Activated CD4-positive, alpha-beta memory T cell treated with anti-CD3 and anti-CD28 coated beads for 36 hours (primary cell): ENCODE measurements around the gene UPF1. TPM values are rescaled to one million over a fixed set of nuclear protein-coding genes. Genes with fewer than 3 reads are reported as not detected.
"Not testable (repeated sequence)": the region's sequence is repeated elsewhere in the genome, so short reads cannot be mapped to it uniquely, and the experiment has no call there.

Experiments
- CTCF ChIA-PET: fragments of 350-600 bp; sonication (Branson Sonifier 250); formaldehyde crosslinking; loops from one replicate; lab custom pipeline; 2021; ENCODE audit warnings: antibody characterized with exemption, inconsistent platforms; lab: Charles Lee
- POLR2A ChIA-PET: fragments of 350-600 bp; sonication (Branson Sonifier 250); formaldehyde crosslinking; loops from one replicate; lab custom pipeline; 2021; ENCODE audit warnings: antibody characterized with exemption; lab: Charles Lee
- DNase-seq: peaks from one replicate; pipeline ENCODE4 v3.0.0-alpha.2; 2020
- H3K27ac Mint-ChIP-seq: one replicate; pipeline ENCODE4 v1.8.0; 2021; ENCODE audit warnings: mixed read lengths
- H3K27me3 Mint-ChIP-seq: one replicate; pipeline ENCODE4 v1.8.0; 2021; ENCODE audit warnings: mixed read lengths
- H3K36me3 Mint-ChIP-seq: one replicate; pipeline ENCODE4 v1.8.0; 2021; ENCODE audit warnings: mixed read lengths
- H3K4me1 Mint-ChIP-seq: one replicate; pipeline ENCODE4 v1.8.0; 2021; ENCODE audit warnings: low read depth, mixed read lengths
- H3K4me3 Mint-ChIP-seq: one replicate; pipeline ENCODE4 v1.8.0; 2021; ENCODE audit warnings: mild to moderate bottlenecking, mixed read lengths
- H3K9me3 Mint-ChIP-seq: one replicate; pipeline ENCODE4 v1.8.0; 2021; ENCODE audit warnings: mixed read lengths
- intact Hi-C: fragments of 100-400 bp; cut with micrococcal nuclease; formaldehyde crosslinking; loops from one replicate; pipeline ENCODE4 v1.15.1; 2023
- total RNA-seq, 2 experiments: library from RNA; stranded (reverse); gene quantifications; one replicate each; pipeline ENCODE4 v1.2.3, GENCODE V29; 2021

The UPF1 gene
- total RNA-seq, 2 experiments from 2014 or later = 71.7 to 77.2 TPM

DNA sequence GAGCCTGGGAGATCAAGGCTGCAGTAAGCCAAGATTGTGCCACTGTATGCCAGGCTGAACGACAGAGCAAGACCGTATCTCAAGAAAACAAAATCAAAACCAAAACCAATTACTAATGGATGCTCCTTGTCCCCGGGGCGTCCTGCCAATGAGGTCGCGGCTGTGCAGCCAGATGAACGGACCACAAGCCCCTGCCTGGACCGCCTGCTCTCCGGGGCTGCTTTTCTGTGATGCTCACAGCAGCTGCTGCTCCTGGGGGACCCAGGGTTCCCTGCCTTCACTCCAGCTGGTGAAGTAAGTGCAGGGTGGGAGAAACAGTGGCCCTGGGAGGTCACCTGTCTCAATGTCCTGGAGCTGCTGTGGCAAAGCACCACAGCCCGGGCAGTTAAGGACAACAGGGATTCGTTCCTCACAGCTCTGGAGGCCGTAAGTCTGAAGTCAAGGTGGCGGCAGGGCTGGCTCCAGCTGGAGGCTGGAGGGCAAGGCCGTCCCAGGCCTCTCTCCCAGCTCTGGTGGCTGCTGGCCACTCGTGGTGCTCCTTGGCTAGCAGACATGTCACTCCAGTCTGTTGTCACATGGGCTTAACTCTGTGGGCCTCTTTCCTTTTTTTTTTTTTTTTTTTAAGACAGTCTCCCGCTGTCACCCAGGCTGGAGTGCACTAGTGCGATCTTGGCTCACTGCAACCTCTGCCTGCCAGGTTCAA, 77.3 kb downstream of the UPF1 start:
- Mint-ChIP-seq H3K27ac (no peak overlapping the region), H3K36me3 (peaks cover 22% of the 10 kb centered on the region), H3K4me3 (no peak overlapping the region), H3K27me3 (no peaks in the 10 kb centered on the region), H3K9me3 (no peaks in the 10 kb centered on the region), H3K4me1 (peaks cover 4% of the 10 kb centered on the region)
- POLR2A ChIA-PET = no interaction called here
- intact Hi-C loops = no loop called here
- DNase-seq = no peak
- CTCF ChIA-PET = no interaction called here

DNA sequence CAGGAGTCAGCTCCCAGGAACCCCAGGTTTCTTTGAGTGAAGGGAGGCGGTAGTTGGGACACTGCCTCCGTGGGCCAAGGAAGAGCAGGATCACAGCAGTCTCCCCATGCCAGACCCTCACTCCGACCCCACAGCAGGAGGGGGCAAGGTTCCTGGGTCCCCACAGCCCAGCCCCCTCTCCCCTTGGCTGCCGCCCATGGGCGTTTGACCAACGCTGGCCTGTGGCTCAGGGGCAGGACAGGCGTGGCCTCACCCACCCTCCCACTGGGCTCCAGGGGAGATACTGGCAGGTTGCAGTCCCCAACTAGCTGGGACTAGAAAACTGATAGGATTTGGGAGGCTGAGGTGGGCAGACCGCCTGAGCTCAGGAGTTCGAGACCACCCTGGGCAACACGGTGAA, 78.3 kb downstream of the UPF1 start:
- POLR2A ChIA-PET = no interaction called here
- intact Hi-C loops = no loop called here
- Mint-ChIP-seq H3K4me3 (no peak overlapping the region), H3K27ac (no peak overlapping the region), H3K4me1 (peaks cover 4% of the 10 kb centered on the region), H3K27me3 (no peaks in the 10 kb centered on the region), H3K9me3 (no peaks in the 10 kb centered on the region), H3K36me3 (peaks cover 22% of the 10 kb centered on the region)
- no peak for DNase-seq
- CTCF ChIA-PET = no interaction called here

DNA sequence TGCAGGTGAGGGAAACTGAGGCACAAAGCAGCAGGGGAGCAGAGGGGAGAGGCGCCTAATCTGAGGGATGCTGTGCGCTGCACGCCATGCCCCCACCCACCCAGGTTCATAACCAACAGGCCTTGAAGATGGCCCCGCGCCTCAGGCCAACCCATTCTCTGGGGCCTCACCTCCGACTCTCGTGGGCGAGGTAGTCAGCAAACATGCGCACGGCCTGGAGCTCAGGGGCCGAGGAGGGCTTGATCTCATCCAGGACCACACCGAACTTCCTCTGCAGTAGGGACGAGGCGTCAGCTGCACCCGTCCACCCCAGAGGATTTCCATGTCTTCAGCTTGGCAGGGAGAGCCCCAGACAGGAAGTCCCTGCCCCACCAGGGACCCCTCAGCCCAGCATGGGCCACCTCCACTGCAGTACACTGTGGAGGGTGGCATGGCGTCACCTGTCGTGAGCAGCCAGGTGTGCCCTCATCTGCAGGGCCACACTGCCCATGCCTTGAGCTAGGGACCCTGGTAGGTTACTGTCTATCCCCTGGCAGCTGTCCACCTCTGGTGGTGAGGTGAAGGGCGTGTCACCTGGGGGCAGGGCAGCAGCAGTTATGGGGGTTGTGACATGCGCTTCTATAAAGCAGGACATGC, 79.2 kb downstream of the UPF1 start:
- Mint-ChIP-seq H3K27ac (no peak overlapping the region), H3K27me3 (no peaks in the 10 kb centered on the region), H3K4me3 (no peak overlapping the region), H3K4me1 (peaks cover 8% of the 10 kb centered on the region), H3K36me3 (peaks cover 20% of the 10 kb centered on the region), H3K9me3 (no peaks in the 10 kb centered on the region)
- DNase-seq = no peak
- intact Hi-C loops = no loop called here
- POLR2A ChIA-PET = interaction anchor here (1.3 kb wide), 1 partner anchor 8 kb away, joined by 3 read pairs; the partner anchor contains the start of genes COPE and DDX49
- CTCF ChIA-PET = no interaction called here

DNA sequence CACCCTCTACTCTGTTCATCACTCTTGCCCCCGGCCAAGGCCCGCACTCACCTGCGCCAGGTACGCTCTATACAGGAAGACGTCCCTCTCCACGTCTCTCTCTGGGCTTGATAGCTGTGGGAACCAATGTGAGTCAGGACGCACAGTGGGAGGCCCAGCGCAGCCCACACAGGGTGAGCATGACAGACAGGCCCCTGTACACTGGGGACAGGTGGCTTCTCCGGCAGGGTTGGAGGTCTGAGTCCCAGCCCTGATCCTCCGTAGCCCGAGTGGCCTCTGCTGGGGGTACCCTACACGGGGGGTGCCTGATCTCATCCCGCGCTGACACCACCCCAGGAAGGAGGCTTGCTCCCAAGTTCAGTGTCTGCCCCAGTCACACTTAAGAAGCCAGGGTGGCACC, 81.2 kb downstream of the UPF1 start:
- no peak overlapping the region for H3K27ac Mint-ChIP-seq
- H3K4me3 Mint-ChIP-seq = no peak overlapping the region
- CTCF ChIA-PET = no interaction called here
- POLR2A ChIA-PET = no interaction called here
- no peaks in the 10 kb centered on the region for H3K27me3 Mint-ChIP-seq
- peaks cover 17% of the 10 kb centered on the region for H3K36me3 Mint-ChIP-seq
- intact Hi-C loops = no loop called here
- peaks cover 15% of the 10 kb centered on the region for H3K4me1 Mint-ChIP-seq
- DNase-seq = no peak
- H3K9me3 Mint-ChIP-seq = no peaks in the 10 kb centered on the region

DNA sequence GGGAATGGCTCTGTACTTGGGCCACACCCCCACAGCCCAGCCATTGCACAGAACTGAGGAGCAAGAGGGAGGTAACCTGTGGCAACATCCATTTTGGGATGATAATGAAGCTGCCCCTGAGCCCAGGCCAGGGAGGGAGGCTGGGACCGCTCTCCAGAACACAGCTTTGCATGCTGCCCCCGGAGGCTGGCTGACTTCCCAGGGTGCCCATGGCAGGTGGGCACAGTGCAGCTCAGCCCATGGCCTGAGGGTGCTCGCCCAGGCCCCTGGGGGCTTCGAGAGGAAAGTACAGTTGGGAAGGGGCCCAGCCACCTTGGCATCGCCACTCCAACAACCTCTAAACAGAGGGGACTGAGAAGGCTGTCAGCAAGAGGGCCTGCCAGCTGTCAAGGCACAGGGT, 81.7 kb downstream of the UPF1 start:
- H3K27me3 Mint-ChIP-seq = no peaks in the 10 kb centered on the region
- ChIA-PET CTCF (no interaction called here), POLR2A (no interaction called here)
- no peak overlapping the region for H3K4me3 Mint-ChIP-seq
- DNase-seq = no peak
- intact Hi-C loops = no loop called here
- peaks cover 20% of the 10 kb centered on the region for H3K36me3 Mint-ChIP-seq
- H3K9me3 Mint-ChIP-seq = no peaks in the 10 kb centered on the region
- no peak overlapping the region for H3K27ac Mint-ChIP-seq
- peaks cover 20% of the 10 kb centered on the region for H3K4me1 Mint-ChIP-seq

DNA sequence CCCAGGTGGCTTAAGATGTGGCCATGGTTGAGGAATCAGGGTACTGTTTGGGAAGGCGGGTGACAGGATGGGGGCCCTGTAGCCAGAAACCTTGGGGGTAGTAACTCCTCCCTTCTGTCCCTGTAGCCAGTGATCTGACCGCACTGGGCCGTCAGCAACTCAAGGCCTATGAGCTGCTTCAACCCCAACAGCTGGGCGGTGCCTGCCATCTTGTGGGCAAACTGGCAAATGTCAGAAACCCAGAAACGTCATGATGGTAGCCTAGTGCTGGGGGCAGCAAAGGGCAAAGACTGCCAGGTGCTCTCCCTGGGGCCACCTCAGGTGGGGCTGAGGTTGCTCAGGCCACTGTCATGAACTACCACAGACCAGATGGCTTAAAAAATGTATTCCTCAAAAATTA, 83.9 kb downstream of the UPF1 start:
- H3K27me3 Mint-ChIP-seq = no peaks in the 10 kb centered on the region
- CTCF ChIA-PET = interaction anchor here (1.1 to 2.2 kb wide), 2 partner anchors 68 to 322 kb away, joined by 4 to 6 read pairs; no protein-coding TSS in a partner anchor
- no peaks in the 10 kb centered on the region for H3K9me3 Mint-ChIP-seq
- POLR2A ChIA-PET = no interaction called here
- H3K27ac Mint-ChIP-seq = peak overlapping the region; percentile 33
- DNase-seq = peak; percentile 60
- H3K36me3 Mint-ChIP-seq = peaks cover 25% of the 10 kb centered on the region
- peaks cover 35% of the 10 kb centered on the region for H3K4me1 Mint-ChIP-seq
- no peak overlapping the region for H3K4me3 Mint-ChIP-seq
- intact Hi-C loops = loop anchor here (5.0 kb wide), 2 partner anchors 83 to 323 kb away; partner anchors contain the start of gene UPF1

DNA sequence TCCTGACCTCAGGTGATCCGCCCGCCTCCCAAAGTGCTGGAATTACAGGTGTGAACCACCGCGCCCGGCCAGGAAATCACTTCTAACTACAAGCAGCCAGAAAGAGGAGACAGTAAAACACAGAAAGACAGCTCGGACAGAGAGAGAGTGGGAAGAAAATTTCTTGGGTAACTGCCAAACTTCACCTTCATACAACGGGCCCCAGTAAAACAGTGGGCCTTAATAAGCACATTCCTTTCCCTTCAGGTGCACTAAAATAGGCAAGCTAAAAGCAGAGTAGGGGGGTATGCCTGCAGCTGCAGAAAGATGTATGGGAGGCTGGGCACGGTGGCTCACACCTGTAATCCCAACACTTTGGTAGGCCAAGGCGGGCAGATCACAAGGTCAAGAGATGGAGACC, 85.8 kb downstream of the UPF1 start:
- H3K9me3 Mint-ChIP-seq, H3K27ac Mint-ChIP-seq, DNase-seq, POLR2A ChIA-PET, H3K27me3 Mint-ChIP-seq: not testable (repeated sequence)
- Mint-ChIP-seq H3K36me3 (peaks cover 32% of the 10 kb centered on the region), H3K4me1 (peaks cover 39% of the 10 kb centered on the region), H3K4me3 (peak overlapping the region; percentile 59)
- CTCF ChIA-PET = interaction anchor here (0.7 kb wide), 1 partner anchor 149 kb away, joined by 3 read pairs; no protein-coding TSS in a partner anchor
- intact Hi-C loops = loop anchor here (5.0 kb wide), 2 partner anchors 85 to 325 kb away; partner anchors contain the start of gene UPF1

Other genes with a start within 250 kb of the UPF1 start
- 10 to 100 TPM; 97.6 to 99.3 TPM for gene REX1BD, start 243.2 kb upstream of the UPF1 start, total RNA-seq
- not detected for gene CRLF1, start 225.2 kb upstream of the UPF1 start, total RNA-seq
- under 1 TPM; 0.24 to 0.40 TPM for gene TMEM59L, start 219.1 kb upstream of the UPF1 start, total RNA-seq
- gene KLHL26, start 194.9 kb upstream of the UPF1 start, total RNA-seq = 10 to 100 TPM; 10.7 to 11.0 TPM
- 1 to 10 TPM; 5.6 to 6.3 TPM for gene CRTC1, start 148.3 kb upstream of the UPF1 start, total RNA-seq
- not detected for gene COMP, start 40.7 kb upstream of the UPF1 start, total RNA-seq
- not detected for gene CERS1, start 64.2 kb downstream of the UPF1 start, total RNA-seq
- gene COPE, start 87.4 kb downstream of the UPF1 start, total RNA-seq = 100 to 1,000 TPM; 217 to 220 TPM
- 10 to 100 TPM; 37.7 to 46.3 TPM for gene DDX49, start 87.8 kb downstream of the UPF1 start, total RNA-seq
- 1 to 10 TPM in 1 of 2 experiments, under 1 TPM in 1; 0.77 to 1.2 TPM for gene HOMER3, start 109.3 kb downstream of the UPF1 start, total RNA-seq
- 100 to 1,000 TPM in 1 of 2 experiments, 10 to 100 TPM in 1; 98.1 to 102 TPM for gene SUGP2, start 201.6 kb downstream of the UPF1 start, total RNA-seq
- gene ARMC6, start 201.6 kb downstream of the UPF1 start, total RNA-seq = 10 to 100 TPM; 24.4 to 26.2 TPM
- 10 to 100 TPM; 12.2 to 12.4 TPM for gene SLC25A42, start 232.0 kb downstream of the UPF1 start, total RNA-seq